HG02870 (cell line): ENCODE results near the gene WDR11.

Experiments used
- ATAC-seq: cut with Tn5 transposase; IDR thresholded peaks from one replicate; pipeline ENCODE4 v1.9.1; 2021; ENCODE audit warnings: mild to moderate bottlenecking, moderate library complexity; ENCODE audit not compliant: unreplicated experiment

The WDR11 gene

GRCh38 chr10:120850911-120851865 lies at the start of gene WDR11:
TSS of gene WDR11 (plus strand) at chr10:120851362. CDS start at chr10:120851421, 59 bp downstream.
- peak; percentile 91 for ATAC-seq

- ATAC-seq: no peak
Observed at GRCh38 chr10:120802935-120803334, 48.2 kb upstream of the WDR11 start.

- ATAC-seq: no peak
Observed at GRCh38 chr10:120803972-120804371, 47.2 kb upstream of the WDR11 start.

- no peak for ATAC-seq
Observed at GRCh38 chr10:120805014-120805812, 45.9 kb upstream of the WDR11 start.

- no peak for ATAC-seq
Observed at GRCh38 chr10:120806081-120806480, 45.1 kb upstream of the WDR11 start.

GRCh38 chr10:120810298-120810697 lies 40.9 kb upstream of the WDR11 start:
- ATAC-seq: no peak

- no peak for ATAC-seq
Observed at GRCh38 chr10:120813085-120813484, 38.1 kb upstream of the WDR11 start.

GRCh38 chr10:120818301-120818700 lies 32.9 kb upstream of the WDR11 start:
- ATAC-seq: no peak

GRCh38 chr10:120819366-120819765 lies 31.8 kb upstream of the WDR11 start:
- no peak for ATAC-seq

- ATAC-seq: no peak
Observed at GRCh38 chr10:120823266-120823665, 27.9 kb upstream of the WDR11 start.

- no peak for ATAC-seq
Observed at GRCh38 chr10:120824881-120825309, 26.3 kb upstream of the WDR11 start.

- no peak for ATAC-seq
Observed at GRCh38 chr10:120825878-120826769, 25.0 kb upstream of the WDR11 start.

GRCh38 chr10:120827251-120827875 lies 23.8 kb upstream of the WDR11 start:
- ATAC-seq: peak; percentile 93

GRCh38 chr10:120828763-120829319 lies 22.3 kb upstream of the WDR11 start:
- ATAC-seq: no peak

- ATAC-seq: no peak
Observed at GRCh38 chr10:120832106-120832505, 19.1 kb upstream of the WDR11 start.

- ATAC-seq: no peak
Observed at GRCh38 chr10:120833222-120833928, 17.8 kb upstream of the WDR11 start.

- no peak for ATAC-seq
Observed at GRCh38 chr10:120835603-120836002, 15.6 kb upstream of the WDR11 start.

GRCh38 chr10:120838941-120839340 lies 12.2 kb upstream of the WDR11 start:
- no peak for ATAC-seq

GRCh38 chr10:120841522-120842189 lies 9.5 kb upstream of the WDR11 start:
- ATAC-seq: no peak
